Measurements from ENCODE around the gene CENPT. TPM values are rescaled to one million over a fixed set of nuclear protein-coding genes. Genes with fewer than 3 reads are reported as not detected.

Gene CENPT
- total and polyA plus RNA-seq, 2 of the 13 experiments (the other 11 are each of a cell fraction or from before 2014, with no cell fraction given): 40.9 to 43.3 TPM

DNA sequence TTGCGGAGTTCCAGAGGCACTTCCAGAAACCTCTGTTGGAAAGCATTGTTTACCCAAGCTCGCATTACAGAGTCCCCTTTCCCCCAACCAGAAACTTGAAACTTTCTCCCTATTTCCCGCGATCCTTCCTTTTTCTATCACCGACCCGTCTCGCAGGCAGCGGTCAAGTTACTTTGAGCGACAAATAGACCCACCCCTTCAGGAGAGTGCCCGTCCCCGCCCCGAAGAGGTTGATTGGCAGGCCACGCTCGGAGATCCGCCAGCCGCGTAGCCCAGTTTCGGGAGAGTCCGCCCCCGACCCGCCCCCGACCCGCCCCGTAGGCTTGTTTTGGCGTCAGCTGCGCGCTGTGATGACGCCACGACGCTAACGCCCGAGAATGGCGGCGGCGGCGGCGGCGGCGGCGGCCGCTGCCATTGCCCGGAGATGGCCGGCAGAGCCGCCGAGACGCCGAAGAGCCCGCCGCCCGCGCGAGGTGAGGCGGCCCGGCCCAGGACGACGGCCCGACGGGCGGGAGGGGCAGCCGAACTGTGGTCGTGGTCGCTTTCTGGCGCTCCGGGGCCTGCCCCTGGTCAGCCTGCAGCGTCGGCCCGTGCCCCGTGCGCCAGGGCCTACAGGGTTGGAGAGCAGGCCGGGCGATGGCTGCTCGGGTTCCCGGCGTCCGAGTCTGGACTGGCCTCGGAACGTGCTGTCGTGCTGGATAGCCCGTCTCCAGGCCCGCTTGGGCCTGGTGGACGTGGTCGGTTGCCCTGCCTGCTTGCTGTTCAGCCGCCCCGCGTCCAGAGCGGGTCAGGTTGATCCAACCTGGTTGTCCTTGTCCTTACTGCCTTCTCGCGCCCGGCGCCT lies 45.6 kb upstream of the CENPT start, which contains the start of gene PSKH1 (continued):
- TF ChIP-seq, protein P1, sequence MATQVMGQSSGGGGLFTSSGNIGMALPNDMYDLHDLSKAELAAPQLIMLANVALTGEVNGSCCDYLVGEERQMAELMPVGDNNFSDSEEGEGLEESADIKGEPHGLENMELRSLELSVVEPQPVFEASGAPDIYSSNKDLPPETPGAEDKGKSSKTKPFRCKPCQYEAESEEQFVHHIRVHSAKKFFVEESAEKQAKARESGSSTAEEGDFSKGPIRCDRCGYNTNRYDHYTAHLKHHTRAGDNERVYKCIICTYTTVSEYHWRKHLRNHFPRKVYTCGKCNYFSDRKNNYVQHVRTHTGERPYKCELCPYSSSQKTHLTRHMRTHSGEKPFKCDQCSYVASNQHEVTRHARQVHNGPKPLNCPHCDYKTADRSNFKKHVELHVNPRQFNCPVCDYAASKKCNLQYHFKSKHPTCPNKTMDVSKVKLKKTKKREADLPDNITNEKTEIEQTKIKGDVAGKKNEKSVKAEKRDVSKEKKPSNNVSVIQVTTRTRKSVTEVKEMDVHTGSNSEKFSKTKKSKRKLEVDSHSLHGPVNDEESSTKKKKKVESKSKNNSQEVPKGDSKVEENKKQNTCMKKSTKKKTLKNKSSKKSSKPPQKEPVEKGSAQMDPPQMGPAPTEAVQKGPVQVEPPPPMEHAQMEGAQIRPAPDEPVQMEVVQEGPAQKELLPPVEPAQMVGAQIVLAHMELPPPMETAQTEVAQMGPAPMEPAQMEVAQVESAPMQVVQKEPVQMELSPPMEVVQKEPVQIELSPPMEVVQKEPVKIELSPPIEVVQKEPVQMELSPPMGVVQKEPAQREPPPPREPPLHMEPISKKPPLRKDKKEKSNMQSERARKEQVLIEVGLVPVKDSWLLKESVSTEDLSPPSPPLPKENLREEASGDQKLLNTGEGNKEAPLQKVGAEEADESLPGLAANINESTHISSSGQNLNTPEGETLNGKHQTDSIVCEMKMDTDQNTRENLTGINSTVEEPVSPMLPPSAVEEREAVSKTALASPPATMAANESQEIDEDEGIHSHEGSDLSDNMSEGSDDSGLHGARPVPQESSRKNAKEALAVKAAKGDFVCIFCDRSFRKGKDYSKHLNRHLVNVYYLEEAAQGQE (IDR thresholded peaks at IDR 0.05; ENCODE audit: borderline replicate concordance in 1 of 2, low read depth in 1 of 2, low read length in 2 of 2): no peak
- TF ChIP-seq FOXP1 (IDR thresholded peaks at IDR 0.05) (no peak), FOXP1 (CRISPR knock-in tag; IDR thresholded peaks at IDR 0.05) (no peak), CBX1 (IDR thresholded peaks at IDR 0.05; ENCODE audit: low read depth) (no peak), SUZ12 (IDR thresholded peaks at IDR 0.05; ENCODE audit: low read depth, low read length) (no peak), FOXO1 (CRISPR knock-in tag; IDR thresholded peaks at IDR 0.05) (no peak; the same call in 1 of the 2 replicates), HMG20A (CRISPR knock-in tag; IDR thresholded peaks at IDR 0.05; ENCODE audit: borderline replicate concordance) (no peak)
- TF ChIP-seq, protein P2, sequence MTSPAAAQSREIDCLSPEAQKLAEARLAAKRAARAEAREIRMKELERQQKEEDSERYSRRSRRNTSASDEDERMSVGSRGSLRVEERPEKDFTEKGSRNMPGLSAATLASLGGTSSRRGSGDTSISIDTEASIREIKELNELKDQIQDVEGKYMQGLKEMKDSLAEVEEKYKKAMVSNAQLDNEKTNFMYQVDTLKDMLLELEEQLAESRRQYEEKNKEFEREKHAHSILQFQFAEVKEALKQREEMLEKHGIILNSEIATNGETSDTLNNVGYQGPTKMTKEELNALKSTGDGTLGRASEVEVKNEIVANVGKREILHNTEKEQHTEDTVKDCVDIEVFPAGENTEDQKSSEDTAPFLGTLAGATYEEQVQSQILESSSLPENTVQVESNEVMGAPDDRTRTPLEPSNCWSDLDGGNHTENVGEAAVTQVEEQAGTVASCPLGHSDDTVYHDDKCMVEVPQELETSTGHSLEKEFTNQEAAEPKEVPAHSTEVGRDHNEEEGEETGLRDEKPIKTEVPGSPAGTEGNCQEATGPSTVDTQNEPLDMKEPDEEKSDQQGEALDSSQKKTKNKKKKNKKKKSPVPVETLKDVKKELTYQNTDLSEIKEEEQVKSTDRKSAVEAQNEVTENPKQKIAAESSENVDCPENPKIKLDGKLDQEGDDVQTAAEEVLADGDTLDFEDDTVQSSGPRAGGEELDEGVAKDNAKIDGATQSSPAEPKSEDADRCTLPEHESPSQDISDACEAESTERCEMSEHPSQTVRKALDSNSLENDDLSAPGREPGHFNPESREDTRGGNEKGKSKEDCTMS (CRISPR knock-in tag; conservative IDR thresholded peaks at IDR 0.05): no peak
- TF ChIP-seq, protein P3, sequence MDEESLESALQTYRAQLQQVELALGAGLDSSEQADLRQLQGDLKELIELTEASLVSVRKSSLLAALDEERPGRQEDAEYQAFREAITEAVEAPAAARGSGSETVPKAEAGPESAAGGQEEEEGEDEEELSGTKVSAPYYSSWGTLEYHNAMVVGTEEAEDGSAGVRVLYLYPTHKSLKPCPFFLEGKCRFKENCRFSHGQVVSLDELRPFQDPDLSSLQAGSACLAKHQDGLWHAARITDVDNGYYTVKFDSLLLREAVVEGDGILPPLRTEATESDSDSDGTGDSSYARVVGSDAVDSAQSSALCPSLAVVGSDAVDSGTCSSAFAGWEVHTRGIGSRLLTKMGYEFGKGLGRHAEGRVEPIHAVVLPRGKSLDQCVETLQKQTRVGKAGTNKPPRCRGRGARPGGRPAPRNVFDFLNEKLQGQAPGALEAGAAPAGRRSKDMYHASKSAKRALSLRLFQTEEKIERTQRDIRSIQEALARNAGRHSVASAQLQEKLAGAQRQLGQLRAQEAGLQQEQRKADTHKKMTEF (CRISPR knock-in tag; IDR thresholded peaks at IDR 0.05): no peak
- TF ChIP-seq, protein P4, sequence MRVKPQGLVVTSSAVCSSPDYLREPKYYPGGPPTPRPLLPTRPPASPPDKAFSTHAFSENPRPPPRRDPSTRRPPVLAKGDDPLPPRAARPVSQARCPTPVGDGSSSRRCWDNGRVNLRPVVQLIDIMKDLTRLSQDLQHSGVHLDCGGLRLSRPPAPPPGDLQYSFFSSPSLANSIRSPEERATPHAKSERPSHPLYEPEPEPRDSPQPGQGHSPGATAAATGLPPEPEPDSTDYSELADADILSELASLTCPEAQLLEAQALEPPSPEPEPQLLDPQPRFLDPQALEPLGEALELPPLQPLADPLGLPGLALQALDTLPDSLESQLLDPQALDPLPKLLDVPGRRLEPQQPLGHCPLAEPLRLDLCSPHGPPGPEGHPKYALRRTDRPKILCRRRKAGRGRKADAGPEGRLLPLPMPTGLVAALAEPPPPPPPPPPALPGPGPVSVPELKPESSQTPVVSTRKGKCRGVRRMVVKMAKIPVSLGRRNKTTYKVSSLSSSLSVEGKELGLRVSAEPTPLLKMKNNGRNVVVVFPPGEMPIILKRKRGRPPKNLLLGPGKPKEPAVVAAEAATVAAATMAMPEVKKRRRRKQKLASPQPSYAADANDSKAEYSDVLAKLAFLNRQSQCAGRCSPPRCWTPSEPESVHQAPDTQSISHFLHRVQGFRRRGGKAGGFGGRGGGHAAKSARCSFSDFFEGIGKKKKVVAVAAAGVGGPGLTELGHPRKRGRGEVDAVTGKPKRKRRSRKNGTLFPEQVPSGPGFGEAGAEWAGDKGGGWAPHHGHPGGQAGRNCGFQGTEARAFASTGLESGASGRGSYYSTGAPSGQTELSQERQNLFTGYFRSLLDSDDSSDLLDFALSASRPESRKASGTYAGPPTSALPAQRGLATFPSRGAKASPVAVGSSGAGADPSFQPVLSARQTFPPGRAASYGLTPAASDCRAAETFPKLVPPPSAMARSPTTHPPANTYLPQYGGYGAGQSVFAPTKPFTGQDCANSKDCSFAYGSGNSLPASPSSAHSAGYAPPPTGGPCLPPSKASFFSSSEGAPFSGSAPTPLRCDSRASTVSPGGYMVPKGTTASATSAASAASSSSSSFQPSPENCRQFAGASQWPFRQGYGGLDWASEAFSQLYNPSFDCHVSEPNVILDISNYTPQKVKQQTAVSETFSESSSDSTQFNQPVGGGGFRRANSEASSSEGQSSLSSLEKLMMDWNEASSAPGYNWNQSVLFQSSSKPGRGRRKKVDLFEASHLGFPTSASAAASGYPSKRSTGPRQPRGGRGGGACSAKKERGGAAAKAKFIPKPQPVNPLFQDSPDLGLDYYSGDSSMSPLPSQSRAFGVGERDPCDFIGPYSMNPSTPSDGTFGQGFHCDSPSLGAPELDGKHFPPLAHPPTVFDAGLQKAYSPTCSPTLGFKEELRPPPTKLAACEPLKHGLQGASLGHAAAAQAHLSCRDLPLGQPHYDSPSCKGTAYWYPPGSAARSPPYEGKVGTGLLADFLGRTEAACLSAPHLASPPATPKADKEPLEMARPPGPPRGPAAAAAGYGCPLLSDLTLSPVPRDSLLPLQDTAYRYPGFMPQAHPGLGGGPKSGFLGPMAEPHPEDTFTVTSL (CRISPR knock-in tag; IDR thresholded peaks at IDR 0.05; ENCODE audit: borderline replicate concordance): no peak; the same call in 1 of the 2 replicates
- TF ChIP-seq, protein P5, sequence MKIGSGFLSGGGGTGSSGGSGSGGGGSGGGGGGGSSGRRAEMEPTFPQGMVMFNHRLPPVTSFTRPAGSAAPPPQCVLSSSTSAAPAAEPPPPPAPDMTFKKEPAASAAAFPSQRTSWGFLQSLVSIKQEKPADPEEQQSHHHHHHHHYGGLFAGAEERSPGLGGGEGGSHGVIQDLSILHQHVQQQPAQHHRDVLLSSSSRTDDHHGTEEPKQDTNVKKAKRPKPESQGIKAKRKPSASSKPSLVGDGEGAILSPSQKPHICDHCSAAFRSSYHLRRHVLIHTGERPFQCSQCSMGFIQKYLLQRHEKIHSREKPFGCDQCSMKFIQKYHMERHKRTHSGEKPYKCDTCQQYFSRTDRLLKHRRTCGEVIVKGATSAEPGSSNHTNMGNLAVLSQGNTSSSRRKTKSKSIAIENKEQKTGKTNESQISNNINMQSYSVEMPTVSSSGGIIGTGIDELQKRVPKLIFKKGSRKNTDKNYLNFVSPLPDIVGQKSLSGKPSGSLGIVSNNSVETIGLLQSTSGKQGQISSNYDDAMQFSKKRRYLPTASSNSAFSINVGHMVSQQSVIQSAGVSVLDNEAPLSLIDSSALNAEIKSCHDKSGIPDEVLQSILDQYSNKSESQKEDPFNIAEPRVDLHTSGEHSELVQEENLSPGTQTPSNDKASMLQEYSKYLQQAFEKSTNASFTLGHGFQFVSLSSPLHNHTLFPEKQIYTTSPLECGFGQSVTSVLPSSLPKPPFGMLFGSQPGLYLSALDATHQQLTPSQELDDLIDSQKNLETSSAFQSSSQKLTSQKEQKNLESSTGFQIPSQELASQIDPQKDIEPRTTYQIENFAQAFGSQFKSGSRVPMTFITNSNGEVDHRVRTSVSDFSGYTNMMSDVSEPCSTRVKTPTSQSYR (CRISPR knock-in tag; IDR thresholded peaks at IDR 0.05; ENCODE audit: borderline replicate concordance): no peak
